ENCODE measurements around the gene IL36G. TPM values are rescaled to one million over a fixed set of nuclear protein-coding genes. Genes with fewer than 3 reads are reported as not detected.
A peak's percentile ranks its signal among the peaks of the same experiment; 100 is the strongest.

Gene IL36G
- total RNA-seq, 1 donor from 2014 or later, result not detected

DNA sequence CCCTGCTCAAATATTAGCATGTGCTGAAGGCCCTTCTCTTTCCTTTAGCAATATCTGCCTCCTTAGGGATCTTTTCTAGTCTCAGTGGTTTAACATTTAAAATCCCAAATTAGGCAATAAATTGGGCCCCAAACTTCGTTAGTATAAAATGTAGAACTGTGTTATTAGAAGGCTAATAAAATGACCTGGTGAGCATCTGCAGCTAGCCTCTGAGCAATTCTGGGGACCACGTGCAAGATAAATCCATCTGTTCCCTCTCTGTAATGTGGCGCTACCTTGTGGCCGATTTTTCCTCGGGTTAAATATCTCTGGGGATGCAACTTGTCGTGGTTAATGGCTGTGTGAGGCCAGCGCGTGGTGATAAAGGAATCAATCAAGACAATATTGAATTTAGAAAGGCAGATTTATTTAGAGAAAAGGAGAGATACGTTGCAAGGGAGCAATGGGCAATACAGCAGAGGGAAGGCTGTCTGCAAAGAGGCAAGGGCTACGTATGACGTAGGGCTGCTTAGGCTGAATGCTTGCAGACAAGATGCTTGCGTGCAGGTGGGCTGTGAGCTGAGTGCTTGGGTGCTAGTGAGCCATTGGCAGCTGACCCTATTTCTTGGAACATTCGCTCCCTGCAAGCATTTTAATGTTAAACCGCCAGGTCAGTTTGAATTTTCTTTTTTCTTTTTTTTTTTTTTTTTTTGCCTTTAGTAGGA, 18.5 kb upstream of the IL36G start:
- no peak overlapping the region for H3K27ac ChIP-seq (replicated peaks)
- no peaks in the 10 kb centered on the region for H3K36me3 ChIP-seq
- DNase-seq, result no peak
- no peaks in the 10 kb centered on the region for H3K4me1 ChIP-seq
- H3K4me3 ChIP-seq, result no peak overlapping the region
- TF ChIP-seq, protein P1, sequence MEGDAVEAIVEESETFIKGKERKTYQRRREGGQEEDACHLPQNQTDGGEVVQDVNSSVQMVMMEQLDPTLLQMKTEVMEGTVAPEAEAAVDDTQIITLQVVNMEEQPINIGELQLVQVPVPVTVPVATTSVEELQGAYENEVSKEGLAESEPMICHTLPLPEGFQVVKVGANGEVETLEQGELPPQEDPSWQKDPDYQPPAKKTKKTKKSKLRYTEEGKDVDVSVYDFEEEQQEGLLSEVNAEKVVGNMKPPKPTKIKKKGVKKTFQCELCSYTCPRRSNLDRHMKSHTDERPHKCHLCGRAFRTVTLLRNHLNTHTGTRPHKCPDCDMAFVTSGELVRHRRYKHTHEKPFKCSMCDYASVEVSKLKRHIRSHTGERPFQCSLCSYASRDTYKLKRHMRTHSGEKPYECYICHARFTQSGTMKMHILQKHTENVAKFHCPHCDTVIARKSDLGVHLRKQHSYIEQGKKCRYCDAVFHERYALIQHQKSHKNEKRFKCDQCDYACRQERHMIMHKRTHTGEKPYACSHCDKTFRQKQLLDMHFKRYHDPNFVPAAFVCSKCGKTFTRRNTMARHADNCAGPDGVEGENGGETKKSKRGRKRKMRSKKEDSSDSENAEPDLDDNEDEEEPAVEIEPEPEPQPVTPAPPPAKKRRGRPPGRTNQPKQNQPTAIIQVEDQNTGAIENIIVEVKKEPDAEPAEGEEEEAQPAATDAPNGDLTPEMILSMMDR (IDR thresholded peaks at IDR 0.05; ENCODE audit: borderline replicate concordance), result peak; percentile 7
- intact Hi-C loops (cut with micrococcal nuclease), result no loop called here
- peaks cover 39% of the 10 kb centered on the region for H3K27me3 ChIP-seq (ENCODE audit: low read depth)
- no peaks in the 10 kb centered on the region for H3K9me3 ChIP-seq (replicated peaks)

DNA sequence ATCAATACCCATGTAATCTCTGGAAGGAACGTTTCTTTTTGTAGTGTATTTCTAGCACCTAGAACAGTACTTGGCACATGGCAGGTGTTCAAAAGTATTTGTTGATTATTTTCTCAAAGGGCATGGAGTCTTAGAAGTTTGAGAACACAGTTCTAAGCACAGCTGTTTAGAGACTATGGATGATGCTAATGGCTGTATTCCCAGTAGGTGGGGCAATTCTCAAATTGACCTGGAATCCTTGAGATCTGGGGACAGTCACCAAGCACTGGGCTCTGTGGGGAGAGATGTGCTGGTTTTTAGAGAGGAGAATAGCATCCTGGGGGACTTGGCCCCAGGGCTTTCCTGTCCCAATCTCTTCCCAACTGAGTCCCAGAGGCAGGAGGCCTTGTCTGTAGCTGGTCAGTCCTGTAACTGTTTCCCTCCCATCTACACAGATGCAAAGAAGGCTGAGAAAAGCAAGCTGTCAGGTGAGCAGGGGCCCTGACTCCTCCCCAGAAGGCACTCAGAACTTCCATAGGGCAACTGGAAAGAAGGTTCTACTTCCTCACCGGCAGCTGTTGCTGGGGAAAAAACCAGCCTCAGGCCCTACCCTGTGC, 17.5 kb upstream of the IL36G start:
- H3K27ac ChIP-seq (replicated peaks), result no peak overlapping the region
- intact Hi-C loops (cut with micrococcal nuclease), result no loop called here
- no peaks in the 10 kb centered on the region for H3K36me3 ChIP-seq
- no peak overlapping the region for H3K4me3 ChIP-seq
- no peaks in the 10 kb centered on the region for H3K4me1 ChIP-seq
- no peak for DNase-seq
- no peaks in the 10 kb centered on the region for H3K9me3 ChIP-seq (replicated peaks)
- H3K27me3 ChIP-seq (ENCODE audit: low read depth), result peaks cover 40% of the 10 kb centered on the region
- TF ChIP-seq, protein P1 (IDR thresholded peaks at IDR 0.05; ENCODE audit: borderline replicate concordance), result no peak

DNA sequence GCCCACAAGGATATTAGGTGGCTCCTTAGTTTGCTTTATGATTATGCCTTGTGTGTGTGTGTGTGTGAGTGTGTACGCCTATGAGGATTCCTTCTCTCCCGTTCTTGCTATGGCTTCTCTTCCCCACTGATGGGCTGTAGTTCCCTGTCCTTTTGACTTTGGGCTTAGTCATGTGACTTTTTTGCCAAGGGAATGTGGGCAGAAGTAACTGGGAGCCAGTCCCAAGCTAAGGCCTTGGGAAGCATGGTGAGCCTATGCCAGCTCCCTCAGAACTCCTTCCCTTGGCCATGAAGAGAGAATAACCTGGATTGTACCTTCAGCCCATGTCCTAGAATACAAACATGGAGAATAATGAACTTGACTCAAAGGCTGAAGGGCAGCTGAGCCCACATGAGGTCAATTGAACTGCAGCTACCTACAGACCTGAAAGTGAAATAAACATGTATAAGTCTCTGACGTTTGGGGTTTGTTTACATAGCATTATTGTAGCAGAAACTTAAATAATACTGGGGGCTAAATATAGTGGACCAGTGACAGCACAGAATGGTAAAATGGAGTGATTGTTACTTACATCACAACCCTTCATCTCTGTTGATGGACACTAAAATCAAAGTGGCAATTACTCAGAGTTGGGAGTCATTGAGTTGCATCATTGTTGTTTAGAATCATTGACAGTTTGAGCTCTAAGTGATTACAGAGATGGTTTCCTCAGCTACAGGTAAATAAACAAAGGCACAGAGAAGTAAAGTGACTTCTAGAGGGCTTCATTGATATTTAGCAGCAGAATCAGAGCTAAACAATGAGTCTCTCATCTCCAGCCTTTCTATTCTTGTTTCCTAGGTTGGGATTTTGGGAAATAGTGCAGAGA, 15.3 kb upstream of the IL36G start:
- no peak overlapping the region for H3K27ac ChIP-seq (replicated peaks)
- TF ChIP-seq, protein P1 (IDR thresholded peaks at IDR 0.05; ENCODE audit: borderline replicate concordance), result no peak
- no peaks in the 10 kb centered on the region for H3K4me1 ChIP-seq
- H3K9me3 ChIP-seq (replicated peaks), result no peaks in the 10 kb centered on the region
- H3K4me3 ChIP-seq, result no peak overlapping the region
- no peaks in the 10 kb centered on the region for H3K36me3 ChIP-seq
- intact Hi-C loops (cut with micrococcal nuclease), result no loop called here
- DNase-seq, result no peak
- H3K27me3 ChIP-seq (ENCODE audit: low read depth), result peaks cover 20% of the 10 kb centered on the region

DNA sequence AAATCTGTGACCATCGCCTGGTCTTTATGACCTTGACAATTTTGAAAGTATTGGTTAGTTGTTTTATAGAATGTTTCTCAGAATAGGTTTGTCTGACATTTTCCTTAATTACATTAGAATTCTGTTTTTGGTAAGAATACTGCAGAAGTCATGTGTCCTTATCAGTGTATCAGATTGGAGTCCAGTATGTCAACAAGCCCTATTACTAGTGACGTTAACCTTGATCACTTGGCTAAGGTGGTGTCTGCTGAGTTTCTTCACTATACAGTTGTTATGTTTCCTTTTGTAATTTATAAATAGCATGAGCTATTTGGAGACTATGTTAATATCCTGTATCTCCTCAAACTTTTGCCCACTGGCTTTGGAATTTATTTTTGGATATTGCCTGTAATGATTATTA, 10.8 kb upstream of the IL36G start:
- Histone ChIP-seq H3K4me1 (no peaks in the 10 kb centered on the region), H3K27me3 (ENCODE audit: low read depth) (peaks cover 23% of the 10 kb centered on the region), H3K9me3 (replicated peaks) (no peaks in the 10 kb centered on the region), H3K36me3 (no peaks in the 10 kb centered on the region), H3K4me3 (no peak overlapping the region), H3K27ac (replicated peaks) (no peak overlapping the region)
- intact Hi-C loops (cut with micrococcal nuclease), result no loop called here
- TF ChIP-seq, protein P1 (IDR thresholded peaks at IDR 0.05; ENCODE audit: borderline replicate concordance), result no peak
- no peak for DNase-seq

DNA sequence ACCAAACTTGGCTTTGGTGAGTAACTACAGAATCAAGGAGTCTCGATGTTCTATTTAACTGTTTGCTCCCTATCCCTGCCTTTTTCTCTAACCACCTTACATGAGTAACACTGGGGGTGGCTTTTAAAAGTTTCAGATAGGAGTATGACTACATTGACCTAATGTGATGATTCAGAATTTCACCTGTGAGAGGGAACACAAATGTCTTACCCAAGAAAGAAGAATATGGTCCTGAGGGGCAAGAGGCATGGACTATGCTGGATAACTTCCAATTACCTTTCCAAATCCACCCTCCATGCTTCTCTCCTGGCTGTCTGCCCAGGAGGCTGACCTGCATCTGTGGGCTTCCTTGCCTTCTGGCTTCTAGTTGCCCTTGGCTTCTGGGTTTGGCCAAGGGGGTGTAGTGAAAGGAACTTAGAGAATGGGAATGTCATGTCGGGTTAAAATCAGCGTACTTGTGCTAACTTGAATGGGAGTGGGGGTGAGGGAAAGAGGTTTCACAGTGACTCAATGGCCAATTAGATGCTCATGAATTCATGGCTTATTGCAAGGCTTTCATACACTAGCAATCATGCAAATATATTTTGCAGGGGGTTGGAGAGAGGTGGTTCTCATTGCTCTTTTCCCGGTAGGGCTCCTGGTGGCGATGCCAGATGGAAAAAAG, 5.3 kb upstream of the IL36G start:
- no peak for DNase-seq
- Histone ChIP-seq H3K9me3 (replicated peaks) (no peaks in the 10 kb centered on the region), H3K4me1 (no peaks in the 10 kb centered on the region), H3K27ac (replicated peaks) (no peak overlapping the region), H3K27me3 (ENCODE audit: low read depth) (peaks cover 43% of the 10 kb centered on the region), H3K4me3 (no peak overlapping the region), H3K36me3 (no peaks in the 10 kb centered on the region)
- TF ChIP-seq, protein P1 (IDR thresholded peaks at IDR 0.05; ENCODE audit: borderline replicate concordance), result no peak
- intact Hi-C loops (cut with micrococcal nuclease), result no loop called here

Measured in left ventricle myocardium inferior (tissue), 1 donor.